Measurements from ENCODE around the gene NFIB. TPM values are rescaled to one million over a fixed set of nuclear protein-coding genes. Genes with fewer than 3 reads are reported as not detected.
A peak's percentile ranks its signal among the peaks of the same experiment; 100 is the strongest.

NFIB gene
- polyA plus RNA-seq, 2 of the 4 experiments (the other 2 are of a cell fraction) = 10.7 to 21.7 TPM

DNA sequence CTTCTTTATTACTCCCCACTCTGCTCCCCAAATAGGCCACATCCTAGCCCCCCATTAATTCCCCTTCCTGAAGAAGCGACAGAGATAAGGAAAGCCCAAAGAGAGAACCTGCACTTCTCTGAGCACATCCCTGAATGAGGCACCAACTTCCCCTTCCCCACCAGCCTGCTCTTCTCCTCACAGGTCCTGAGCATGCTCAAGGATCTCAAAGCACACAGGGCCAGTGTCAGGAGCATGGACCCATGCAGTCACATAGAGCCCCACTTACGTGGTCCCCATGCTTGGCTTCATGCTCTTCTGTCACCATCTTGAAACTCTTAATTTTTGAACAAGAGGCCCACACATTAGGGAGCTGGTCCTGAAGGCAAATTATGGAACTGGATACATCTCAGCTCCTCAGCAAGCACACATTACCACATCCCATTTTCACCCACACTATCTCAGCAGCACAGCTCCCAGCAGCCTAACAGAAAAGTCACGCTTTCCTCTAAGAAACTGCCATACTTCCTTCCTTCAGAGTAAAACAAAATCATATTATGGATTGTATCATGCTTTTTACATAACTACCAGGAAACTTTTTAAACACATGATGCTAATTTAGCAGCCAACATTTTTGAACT is 99.8 kb downstream of the NFIB start:
- peak overlapping the region; percentile 83 to 86 for H3K27ac ChIP-seq
- WGBS (ENCODE audit: missing lambda C conversion rate) = 93% methylated on average over 3 of the region's 3 CpGs
- peaks cover 97% of the 10 kb centered on the region for H3K4me1 ChIP-seq
- no peaks in the 10 kb centered on the region for H3K9me3 ChIP-seq
- H3K4me3 ChIP-seq = no peak overlapping the region
- peak overlapping the region; percentile 59 for H3K4me2 ChIP-seq
- peak; percentile 40 to 64; a peak in 5 of 6 replicates for ATAC-seq
- ChIA-PET CTCF (interaction anchor here (0.6 to 1.3 kb wide), 2 partner anchors 15 to 526 kb away, joined by 3 read pairs; no protein-coding TSS in a partner anchor), POLR2A (no interaction called here)
- DNase-seq (ENCODE audit: low read depth in 1 of 2, low spot score in 1 of 2) = no peak
- no peak for FAIRE-seq
- no peak for TF ChIP-seq CHD4 (IDR thresholded peaks at IDR 0.05; ENCODE audit: borderline replicate concordance)
- no peak for TF ChIP-seq HDAC2 (IDR thresholded peaks at IDR 0.05)
- TF ChIP-seq RFX5 (IDR thresholded peaks at IDR 0.05) = no peak
- TF ChIP-seq PHF8 (IDR thresholded peaks at IDR 0.05; ENCODE audit: borderline replicate concordance, low read depth) = no peak
- TF ChIP-seq TFCP2L1 (CRISPR knock-in tag; IDR thresholded peaks at IDR 0.05) = no peak
- no peak for TF ChIP-seq HOXB5 (CRISPR knock-in tag; IDR thresholded peaks at IDR 0.05)
- TF ChIP-seq, protein P1, sequence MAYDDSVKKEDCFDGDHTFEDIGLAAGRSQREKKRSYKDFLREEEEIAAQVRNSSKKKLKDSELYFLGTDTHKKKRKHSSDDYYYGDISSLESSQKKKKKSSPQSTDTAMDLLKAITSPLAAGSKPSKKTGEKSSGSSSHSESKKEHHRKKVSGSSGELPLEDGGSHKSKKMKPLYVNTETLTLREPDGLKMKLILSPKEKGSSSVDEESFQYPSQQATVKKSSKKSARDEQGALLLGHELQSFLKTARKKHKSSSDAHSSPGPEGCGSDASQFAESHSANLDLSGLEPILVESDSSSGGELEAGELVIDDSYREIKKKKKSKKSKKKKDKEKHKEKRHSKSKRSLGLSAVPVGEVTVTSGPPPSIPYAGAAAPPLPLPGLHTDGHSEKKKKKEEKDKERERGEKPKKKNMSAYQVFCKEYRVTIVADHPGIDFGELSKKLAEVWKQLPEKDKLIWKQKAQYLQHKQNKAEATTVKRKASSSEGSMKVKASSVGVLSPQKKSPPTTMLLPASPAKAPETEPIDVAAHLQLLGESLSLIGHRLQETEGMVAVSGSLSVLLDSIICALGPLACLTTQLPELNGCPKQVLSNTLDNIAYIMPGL (CRISPR knock-in tag; IDR thresholded peaks at IDR 0.05; ENCODE audit: borderline replicate concordance) = no peak
- TF ChIP-seq, protein P2, sequence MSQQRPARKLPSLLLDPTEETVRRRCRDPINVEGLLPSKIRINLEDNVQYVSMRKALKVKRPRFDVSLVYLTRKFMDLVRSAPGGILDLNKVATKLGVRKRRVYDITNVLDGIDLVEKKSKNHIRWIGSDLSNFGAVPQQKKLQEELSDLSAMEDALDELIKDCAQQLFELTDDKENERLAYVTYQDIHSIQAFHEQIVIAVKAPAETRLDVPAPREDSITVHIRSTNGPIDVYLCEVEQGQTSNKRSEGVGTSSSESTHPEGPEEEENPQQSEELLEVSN (IDR thresholded peaks at IDR 0.05; ENCODE audit: borderline replicate concordance, low read depth) = no peak

- H3K9me3 ChIP-seq = no peaks in the 10 kb centered on the region
- H3K4me3 ChIP-seq = no peak overlapping the region
- POLR2A ChIA-PET = no interaction called here
- H3K4me1 ChIP-seq = peaks cover 97% of the 10 kb centered on the region
- peak; percentile 52 to 71; a peak in 5 of 6 replicates for ATAC-seq
- H3K27ac ChIP-seq = peak overlapping the region; percentile 83 to 86
- 67% methylated on average over 2 of the region's 2 CpGs for WGBS (ENCODE audit: missing lambda C conversion rate)
- DNase-seq (ENCODE audit: low read depth in 1 of 2, low spot score in 1 of 2) = peak in 1 of 2 experiments; percentile 42
- peak overlapping the region; percentile 59 for H3K4me2 ChIP-seq
- TF ChIP-seq JUN (IDR thresholded peaks at IDR 0.05) (no peak), TP53 (CRISPR knock-in tag; IDR thresholded peaks at IDR 0.05) (no peak), MYC (IDR thresholded peaks at IDR 0.05; ENCODE audit: borderline replicate concordance, low read length) (no peak), GATA3 (IDR thresholded peaks at IDR 0.05; ENCODE audit: borderline replicate concordance) (no peak), CEBPB (IDR thresholded peaks at IDR 0.05) (no peak), SMC3 (IDR thresholded peaks at IDR 0.05) (no peak), POLR2A (IDR thresholded peaks at IDR 0.05; ENCODE audit: low read length) (no peak), PHF8 (IDR thresholded peaks at IDR 0.05; ENCODE audit: borderline replicate concordance, low read depth) (no peak), ZSCAN20 (CRISPR knock-in tag; IDR thresholded peaks at IDR 0.05) (no peak), HOXB13 (CRISPR knock-in tag; IDR thresholded peaks at IDR 0.05; ENCODE audit: low read depth) (no peak), RFX5 (IDR thresholded peaks at IDR 0.05) (no peak), ZC3H11A (IDR thresholded peaks at IDR 0.05) (no peak), POLR2AphosphoS2 (conservative IDR thresholded peaks at IDR 0.05; ENCODE audit: low read length) (no peak)
- CTCF ChIA-PET = interaction anchor here (1.0 to 1.5 kb wide), 2 partner anchors 9 to 140 kb away, joined by 4 read pairs; no protein-coding TSS in a partner anchor
- no peak for FAIRE-seq
Measured at GRCh38 chr9:14213504-14213903, 100.4 kb downstream of the NFIB start.

- CTCF ChIA-PET = interaction anchor here (1.0 to 1.5 kb wide), 2 partner anchors 9 to 141 kb away, joined by 4 read pairs; no protein-coding TSS in a partner anchor
- DNase-seq (ENCODE audit: low read depth in 1 of 2, low spot score in 1 of 2) = no peak
- peak; percentile 77 for FAIRE-seq
Measured at GRCh38 chr9:14212697-14213420, 101.1 kb downstream of the NFIB start.

More at GRCh38 chr9:14212697-14213420, 101.1 kb downstream of the NFIB start:
- Histone ChIP-seq H3K4me2 (peak overlapping the region; percentile 59), H3K27ac (peak overlapping the region; percentile 83 to 86), H3K9me3 (no peaks in the 10 kb centered on the region), H3K4me3 (no peak overlapping the region), H3K4me1 (peaks cover 93% of the 10 kb centered on the region)
- ATAC-seq = peak in 1 of 2 experiments; percentile 33; a peak in 3 of 6 replicates
- POLR2A ChIA-PET = no interaction called here
- TF ChIP-seq KDM1A (IDR thresholded peaks at IDR 0.05; ENCODE audit: low read depth) (no peak), ESRRA (IDR thresholded peaks at IDR 0.05; ENCODE audit: borderline replicate concordance, low read length) (peak; percentile 87; the same call in 1 of the 2 replicates)
- WGBS (ENCODE audit: missing lambda C conversion rate) = 62% methylated on average over 5 of the region's 5 CpGs

Measured in A549 (cell line).